ENCODE data around the gene PPFIA4.

PPFIA4 gene

GRCh38 chr1:203083463-203083921 is 57.2 kb downstream of the PPFIA4 start:
- Histone ChIP-seq H3K36me3 (peaks cover 13% of the 10 kb centered on the region), H3K27ac (no peak overlapping the region), H3K4me1 (ENCODE audit: control insufficient read depth in 1 of 2, insufficient read depth in 1 of 2, low read depth in 1 of 2, low read length in 1 of 2) (peaks cover 15 to 16% of the 10 kb centered on the region in 2 experiments), H3K27me3 (no peaks in the 10 kb centered on the region), H3K9me3 (no peaks in the 10 kb centered on the region), H3K4me3 (ENCODE audit: low read depth in 1 of 2, low read length in 1 of 2) (no peak overlapping the region)
- TF ChIP-seq CTCF (IDR thresholded peaks at IDR 0.05): no peak

GRCh38 chr1:203084588-203085527 is 58.6 kb downstream of the PPFIA4 start:
- Histone ChIP-seq H3K9me3 (no peaks in the 10 kb centered on the region), H3K4me3 (ENCODE audit: low read depth in 1 of 2, low read length in 1 of 2) (no peak overlapping the region), H3K27ac (no peak overlapping the region), H3K27me3 (no peaks in the 10 kb centered on the region), H3K4me1 (ENCODE audit: control insufficient read depth in 1 of 2, insufficient read depth in 1 of 2, low read depth in 1 of 2, low read length in 1 of 2) (peaks cover 15 to 16% of the 10 kb centered on the region in 2 experiments), H3K36me3 (peaks cover 11% of the 10 kb centered on the region)
- TF ChIP-seq CTCF (IDR thresholded peaks at IDR 0.05): peak; percentile 48

GRCh38 chr1:203085528-203086406 is 59.5 kb downstream of the PPFIA4 start, which contains the start of gene MYOG:
TSS of gene MYOG (minus strand) at chr1:203086012. CDS start at chr1:203085961, 51 bp downstream.
- Histone ChIP-seq H3K36me3 (peaks cover 2% of the 10 kb centered on the region), H3K9me3 (no peaks in the 10 kb centered on the region), H3K27me3 (no peaks in the 10 kb centered on the region), H3K4me1 (ENCODE audit: control insufficient read depth in 1 of 2, insufficient read depth in 1 of 2, low read depth in 1 of 2, low read length in 1 of 2) (peaks cover 15 to 16% of the 10 kb centered on the region in 2 experiments), H3K27ac (no peak within 1 kb of the TSS), H3K4me3 (ENCODE audit: low read depth in 1 of 2, low read length in 1 of 2) (no peak within 1 kb of the TSS)
- no peak for TF ChIP-seq CTCF (IDR thresholded peaks at IDR 0.05)

- no peaks in the 10 kb centered on the region for H3K36me3 ChIP-seq
- H3K27me3 ChIP-seq: no peaks in the 10 kb centered on the region
- H3K4me1 ChIP-seq (ENCODE audit: control insufficient read depth in 1 of 2, insufficient read depth in 1 of 2, low read depth in 1 of 2, low read length in 1 of 2): peaks cover 15 to 16% of the 10 kb centered on the region in 2 experiments
- no peak overlapping the region for H3K27ac ChIP-seq
- no peak for TF ChIP-seq CTCF (IDR thresholded peaks at IDR 0.05)
- no peaks in the 10 kb centered on the region for H3K9me3 ChIP-seq
- no peak overlapping the region for H3K4me3 ChIP-seq (ENCODE audit: low read depth in 1 of 2, low read length in 1 of 2)
These were observed 60.9 kb downstream of the PPFIA4 start for GRCh38 chr1:203086992-203087763.

GRCh38 chr1:203088441-203088840 is 62.1 kb downstream of the PPFIA4 start:
- no peak overlapping the region for H3K4me3 ChIP-seq (ENCODE audit: low read depth in 1 of 2, low read length in 1 of 2)
- H3K27me3 ChIP-seq: no peaks in the 10 kb centered on the region
- H3K36me3 ChIP-seq: no peaks in the 10 kb centered on the region
- no peak for TF ChIP-seq CTCF (IDR thresholded peaks at IDR 0.05)
- peaks cover 3 to 4% of the 10 kb centered on the region in 2 experiments for H3K4me1 ChIP-seq (ENCODE audit: control insufficient read depth in 1 of 2, insufficient read depth in 1 of 2, low read depth in 1 of 2, low read length in 1 of 2)
- H3K9me3 ChIP-seq: no peaks in the 10 kb centered on the region
- no peak overlapping the region for H3K27ac ChIP-seq

Measured in neutrophil (primary cell).